ENCODE measurements around the gene MROH2A.

The MROH2A gene

GRCh38 chr2:233817995-233818638 is 40.0 kb downstream of the MROH2A start:
- DNase-seq (ENCODE audit: low spot score), result no peak

DNA sequence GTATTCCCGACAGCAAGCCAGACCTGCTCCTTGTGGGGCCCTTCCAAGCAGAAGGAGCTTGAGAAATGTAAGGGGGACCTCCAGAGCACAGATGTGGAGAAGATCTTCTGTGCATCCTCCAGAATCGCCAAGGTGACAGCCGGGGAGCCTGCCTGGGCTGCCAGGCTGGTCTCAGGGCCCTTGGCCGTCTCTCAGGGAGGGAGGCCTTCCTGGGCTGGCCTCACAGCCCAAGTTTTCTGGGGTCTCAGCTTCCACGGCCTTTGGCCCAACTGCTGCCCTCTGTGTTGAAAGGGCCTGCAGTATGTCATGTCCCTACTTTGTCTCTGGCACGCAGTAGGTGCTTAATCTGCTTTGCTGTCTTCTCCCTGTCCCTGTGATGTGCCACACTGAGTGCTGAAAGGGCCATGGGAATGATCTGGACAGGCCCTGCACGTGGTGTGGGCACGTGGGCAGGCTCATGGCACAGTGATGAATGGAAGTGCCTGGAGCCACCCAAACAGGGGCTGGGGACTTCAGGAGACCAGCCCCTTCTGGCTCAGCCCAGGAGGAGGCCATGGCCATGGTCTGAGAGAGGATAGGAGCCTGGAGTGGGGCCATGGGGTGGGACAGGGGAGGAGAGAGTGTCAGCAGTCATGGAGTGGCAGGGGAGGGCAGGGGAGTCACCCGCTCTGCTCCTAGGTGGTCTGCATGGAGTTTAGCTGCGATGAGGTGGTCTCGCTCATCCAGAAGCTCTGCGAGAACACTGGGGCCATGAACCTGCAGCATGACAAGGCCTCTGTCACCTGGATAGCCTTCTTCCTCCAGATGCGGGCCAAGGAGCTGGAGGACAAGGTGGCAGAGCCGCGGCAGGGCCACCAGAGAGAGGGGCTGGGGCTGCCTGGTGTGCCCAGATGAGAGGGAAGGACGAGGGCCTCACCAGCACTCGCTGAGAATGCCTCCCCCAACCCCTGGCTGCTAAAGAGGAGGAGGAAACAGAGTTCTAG is 40.8 kb downstream of the MROH2A start:
- no peak for DNase-seq (ENCODE audit: low spot score)

DNA sequence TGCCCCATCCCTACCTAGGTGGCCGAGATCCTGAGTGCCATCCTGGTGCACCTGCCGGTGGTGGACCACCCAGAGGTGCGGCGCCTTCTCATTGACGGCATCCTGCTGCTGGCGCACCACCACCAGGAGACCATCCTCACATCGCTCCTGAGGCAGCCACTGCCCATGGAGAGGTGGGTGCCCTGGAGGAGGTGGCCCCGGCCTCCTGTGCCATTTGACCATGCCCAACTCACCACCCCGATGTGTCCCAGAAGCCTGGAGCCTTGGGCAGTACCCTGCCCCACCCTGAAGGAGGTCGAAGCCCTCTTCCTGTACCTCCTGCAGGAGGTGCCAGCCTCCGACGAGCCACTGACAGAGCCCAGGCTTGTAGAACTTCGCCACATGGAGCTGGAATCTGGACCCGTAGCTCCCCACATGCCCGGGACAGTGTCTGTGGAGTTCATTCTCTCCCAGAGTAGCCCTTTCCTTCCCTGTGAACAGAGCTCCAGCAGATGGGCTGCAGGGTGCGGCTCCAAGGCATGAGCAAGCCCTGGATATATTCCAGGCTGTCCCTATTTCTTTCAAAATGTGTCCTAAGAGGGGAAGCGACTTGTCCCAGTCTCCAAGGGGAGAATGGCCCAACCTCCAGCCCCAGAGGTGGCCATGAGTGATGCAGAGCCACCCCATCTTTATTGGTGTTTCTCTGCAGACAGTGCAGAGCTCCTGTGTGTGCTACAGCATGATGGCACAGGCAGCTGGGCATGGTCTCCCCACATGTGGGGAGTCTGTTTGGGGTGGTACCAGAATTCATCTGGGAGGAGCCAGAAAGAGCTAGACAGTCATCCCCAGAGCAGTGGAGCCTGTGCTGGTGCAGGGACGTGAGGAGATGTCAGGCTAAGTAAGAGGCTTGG is 42.0 kb downstream of the MROH2A start:
- DNase-seq (ENCODE audit: low spot score), result no peak

GRCh38 chr2:233820774-233821105 is 42.6 kb downstream of the MROH2A start:
- DNase-seq (ENCODE audit: low spot score), result no peak

DNA sequence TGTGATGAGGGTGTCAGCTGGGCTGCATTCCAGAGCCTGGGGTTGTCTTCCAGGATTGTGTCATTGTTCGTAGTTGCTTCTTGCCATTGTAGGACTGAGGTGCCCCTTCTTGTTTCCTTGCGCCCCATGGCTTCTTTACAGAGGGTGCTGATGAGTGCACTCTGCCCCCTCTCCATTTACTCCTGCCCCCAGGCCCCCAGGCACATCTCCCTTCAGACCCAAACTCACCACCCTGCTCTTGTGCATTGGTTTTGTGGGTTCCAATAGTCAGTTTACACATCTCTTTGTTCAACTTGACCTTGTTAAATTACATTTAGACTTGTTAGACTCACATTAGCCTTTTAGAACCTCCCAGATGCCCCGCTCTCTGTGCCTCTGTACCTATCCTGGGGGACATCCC is 43.1 kb downstream of the MROH2A start:
- DNase-seq (ENCODE audit: low spot score), result no peak

GRCh38 chr2:233821709-233822100 is 43.6 kb downstream of the MROH2A start:
- no peak for DNase-seq (ENCODE audit: low spot score)

GRCh38 chr2:233822101-233822771 is 44.1 kb downstream of the MROH2A start:
- DNase-seq (ENCODE audit: low spot score), result no peak

- no peak for DNase-seq (ENCODE audit: low spot score)
Observed at GRCh38 chr2:233822781-233823730, 44.9 kb downstream of the MROH2A start.

DNA sequence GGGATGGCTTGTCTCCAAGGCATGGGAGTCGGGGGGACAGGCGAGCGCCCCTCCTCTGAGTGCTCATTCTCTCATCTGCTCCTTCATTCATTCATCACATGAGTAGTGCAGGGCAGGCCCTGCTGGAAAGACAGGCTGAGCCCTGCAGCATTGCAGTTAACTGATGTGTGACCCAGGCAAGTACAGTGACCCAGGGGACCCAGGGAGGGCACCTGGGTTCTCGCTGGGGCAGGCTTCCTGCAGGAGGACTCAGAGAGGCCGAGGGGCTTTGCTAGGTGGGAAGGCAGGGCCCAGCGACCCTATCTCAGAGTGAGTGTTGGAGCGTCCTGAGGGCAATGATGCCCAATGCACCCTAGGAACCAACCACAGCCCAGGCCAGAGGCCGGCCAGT is 45.6 kb downstream of the MROH2A start:
- DNase-seq (ENCODE audit: low spot score), result no peak

DNA sequence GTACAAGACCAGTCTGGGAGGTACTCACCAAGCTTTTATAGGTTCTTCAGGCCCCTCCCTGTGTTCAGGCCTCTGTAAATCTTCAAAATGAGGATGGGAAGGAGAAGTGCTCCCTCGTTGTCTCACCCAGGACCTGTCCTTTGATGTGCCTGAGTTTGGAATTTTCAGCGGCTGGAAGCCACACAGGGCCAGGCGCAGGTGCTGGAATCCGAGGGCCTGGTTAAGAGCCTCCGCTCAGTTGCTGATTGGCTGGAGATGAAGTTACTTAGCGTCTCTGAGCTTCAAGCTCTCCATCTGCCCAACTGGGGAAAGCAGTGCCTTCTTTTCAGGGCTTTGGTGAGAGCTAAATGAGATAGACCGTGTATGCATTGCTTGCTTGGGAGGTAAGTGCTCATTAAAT is 46.2 kb downstream of the MROH2A start:
- DNase-seq (ENCODE audit: low spot score), result no peak

- DNase-seq (ENCODE audit: low spot score), result no peak
Observed at GRCh38 chr2:233828546-233829192, 50.5 kb downstream of the MROH2A start.

DNA sequence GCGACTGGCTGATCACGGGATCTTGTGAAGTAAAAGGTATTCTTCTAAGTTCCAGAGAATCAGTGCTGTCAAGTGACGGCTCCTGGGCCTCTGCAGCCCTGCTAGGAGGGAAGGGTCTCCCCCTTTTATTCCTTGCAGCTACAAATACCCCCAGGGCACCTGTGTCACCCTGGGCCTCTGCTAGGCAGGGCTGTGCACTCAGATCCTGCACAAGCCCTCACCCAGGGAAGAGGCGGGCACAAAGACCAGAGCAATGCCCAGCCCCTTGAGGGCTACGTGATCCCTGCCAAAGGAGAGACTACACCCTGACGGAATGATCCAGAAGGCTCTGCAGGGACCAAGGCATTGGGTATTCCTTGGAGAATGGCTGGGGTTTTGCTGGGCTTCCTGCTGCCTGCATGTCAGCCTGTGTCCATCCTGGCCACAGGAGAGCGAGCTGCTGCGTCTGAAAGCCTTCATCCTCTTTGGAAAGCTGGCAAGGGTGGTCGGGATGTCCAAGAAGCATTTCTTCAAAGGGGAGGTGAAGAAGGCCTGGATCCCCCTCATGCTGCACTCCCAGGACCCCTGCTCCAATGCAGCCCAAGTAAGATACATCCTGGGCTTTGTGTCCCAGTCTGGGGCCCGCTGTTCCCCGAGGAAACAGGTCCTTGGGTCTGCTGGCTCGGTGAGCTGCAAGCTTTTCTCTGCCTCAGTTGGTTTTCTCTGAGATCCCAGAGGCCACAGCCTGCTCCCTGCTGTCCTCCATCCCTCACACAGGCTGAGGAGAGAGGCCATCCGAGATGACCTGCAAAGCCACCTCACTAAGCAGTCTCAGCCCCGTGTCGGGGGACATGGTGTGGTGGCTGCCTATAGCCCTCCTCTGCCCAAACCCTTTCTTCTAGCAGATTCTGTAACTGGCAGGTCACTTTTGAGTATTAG is 51.3 kb downstream of the MROH2A start:
- no peak for DNase-seq (ENCODE audit: low spot score)

GRCh38 chr2:233830111-233830802 is 52.1 kb downstream of the MROH2A start:
- no peak for DNase-seq (ENCODE audit: low spot score)

DNA sequence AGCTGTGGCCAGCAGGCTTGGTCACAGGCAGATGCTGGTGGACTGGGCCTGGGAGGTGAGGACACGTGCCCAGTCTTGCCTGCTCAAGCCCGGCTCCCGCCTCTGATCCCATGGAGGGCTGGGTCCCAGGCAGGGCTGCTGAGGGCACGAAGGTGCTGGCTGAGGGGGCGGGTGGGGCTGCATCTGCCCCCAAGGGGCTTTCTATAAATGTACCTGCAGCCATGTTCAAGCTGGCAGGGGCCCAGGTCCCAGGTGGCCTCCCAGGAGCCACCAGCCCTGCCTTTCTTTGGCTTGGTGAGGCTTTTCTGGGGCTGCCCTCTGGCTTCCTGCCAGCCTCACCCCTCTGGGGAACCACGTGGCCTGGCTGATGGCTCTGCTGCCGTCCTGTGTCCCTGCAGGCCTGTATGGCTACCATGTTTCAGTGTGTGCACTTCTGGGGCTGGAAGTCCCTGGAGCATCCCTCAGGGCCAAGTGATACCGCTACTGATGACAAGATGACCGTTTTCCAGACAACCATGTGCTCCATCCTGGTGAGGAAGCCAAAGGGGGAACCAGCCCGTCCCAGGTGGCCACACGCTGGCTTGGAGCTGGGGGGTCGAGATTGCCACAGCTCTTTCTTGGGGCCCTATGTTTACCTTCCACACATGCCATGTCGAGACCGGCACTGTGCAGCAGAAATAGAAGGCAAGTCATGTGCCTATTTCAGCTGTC is 53.0 kb downstream of the MROH2A start:
- DNase-seq (ENCODE audit: low spot score), result no peak

DNA sequence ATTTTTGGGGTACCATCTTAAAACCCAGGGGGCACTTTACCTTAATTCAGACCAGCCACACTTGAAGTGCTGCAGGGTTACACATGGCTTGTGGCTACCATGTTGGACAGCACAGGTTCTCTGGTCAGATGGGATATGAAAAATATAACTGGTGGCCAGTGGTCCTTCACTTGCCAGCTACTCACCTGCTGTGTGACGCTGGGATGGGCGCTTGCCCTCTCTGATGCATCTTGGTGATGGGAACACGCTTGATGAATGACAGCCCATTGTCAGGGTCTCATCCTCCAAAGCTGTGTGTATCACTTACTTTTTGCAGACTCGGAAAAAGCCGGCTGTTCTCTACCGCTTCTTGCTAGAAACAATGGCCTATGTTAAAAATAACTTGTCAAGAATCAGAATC is 53.7 kb downstream of the MROH2A start:
- no peak for DNase-seq (ENCODE audit: low spot score)

DNA sequence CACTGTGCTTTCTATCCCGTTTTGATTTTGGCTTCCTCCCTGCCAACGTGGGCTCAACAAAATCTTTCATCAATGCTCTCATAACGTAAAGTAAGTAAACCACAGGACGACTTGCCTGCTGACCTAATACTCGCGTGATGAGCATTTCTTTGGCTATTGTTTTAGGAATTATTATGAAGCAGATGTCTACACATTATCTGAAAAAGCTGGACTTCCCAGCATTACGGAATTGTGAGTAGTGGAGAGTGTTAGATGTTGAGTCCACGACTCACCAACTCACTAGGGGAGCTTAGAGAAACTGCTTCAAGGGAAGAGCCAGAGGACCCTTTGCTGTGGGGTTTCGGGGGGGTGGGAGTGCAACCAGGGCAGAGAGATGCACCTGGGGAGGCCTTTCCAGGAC is 54.3 kb downstream of the MROH2A start:
- DNase-seq (ENCODE audit: low spot score), result no peak

- DNase-seq (ENCODE audit: low spot score), result peak; percentile 22
Observed at GRCh38 chr2:233832869-233833311, 54.8 kb downstream of the MROH2A start.

DNA sequence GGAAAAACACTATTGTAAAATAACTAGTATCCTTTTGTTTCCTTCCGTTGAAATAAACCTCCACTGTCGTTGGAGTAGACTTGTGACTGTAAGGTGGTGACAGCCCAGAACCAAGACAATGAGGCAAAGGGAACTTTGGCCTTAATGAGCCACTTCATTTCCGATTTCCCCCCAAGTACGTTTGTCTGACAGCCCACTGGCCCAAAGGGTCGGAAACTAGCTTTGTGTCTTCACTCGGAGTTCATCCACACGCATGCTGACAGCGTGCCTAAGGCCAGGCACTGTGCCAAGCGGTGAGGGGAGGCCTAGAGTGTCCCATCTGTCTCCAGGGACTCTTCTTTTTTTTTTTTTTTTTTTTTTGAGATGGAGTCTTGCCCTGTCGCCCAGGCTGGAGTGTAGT is 55.2 kb downstream of the MROH2A start:
- DNase-seq (ENCODE audit: low spot score), result no peak
